Fibroblast of lung (primary cell): Measurements from ENCODE around the gene CIPC. TPM values are rescaled to one million over a fixed set of nuclear protein-coding genes. Genes with fewer than 3 reads are reported as not detected.

Experiments
- DNase-seq, 2 donors: peaks; one replicate each; pipeline versions ENCODE4 v3.0.0 to v3.0.0-alpha.2; 2010; ENCODE audit warnings: low read depth in 2 of 2
- H2AFZ ChIP-seq: 2 replicates; pipeline ENCODE4 v1.5.1; 2012; ENCODE audit warnings: low read length, control low read depth, inconsistent platforms
- H3K27ac ChIP-seq: 2 replicates; pipeline ENCODE4 v1.5.1; 2011; ENCODE audit warnings: low read length, control low read depth; ENCODE audit not compliant: insufficient read depth
- H3K27me3 ChIP-seq: 2 replicates; pipeline ENCODE4 v1.5.1; 2011; ENCODE audit warnings: mild to moderate bottlenecking, low read length; ENCODE audit not compliant: control insufficient read depth, insufficient read depth
- H3K36me3 ChIP-seq: 2 replicates; pipeline ENCODE4 v1.5.1; 2011; ENCODE audit warnings: low read length; ENCODE audit not compliant: control insufficient read depth, insufficient read depth
- H3K4me1 ChIP-seq: 2 replicates; pipeline ENCODE4 v1.5.1; 2011; ENCODE audit warnings: low read length; ENCODE audit not compliant: control insufficient read depth, insufficient read depth; ENCODE audit errors: extremely low read depth
- H3K4me2 ChIP-seq: 2 replicates; pipeline ENCODE4 v1.5.1; 2011; ENCODE audit warnings: low read length, control low read depth; ENCODE audit not compliant: insufficient read depth; ENCODE audit errors: extremely low read depth
- H3K4me3 ChIP-seq, 4 experiments: fragments of 200-600 bp in 1 of 4; sonication (generic) in 1 of 4; replicated peaks in 1 of 4; 2 replicates each; pipeline ENCODE4 v1.5.1; 2011 to 2016; ENCODE audit warnings: low read length in 4 of 4, low read depth in 3 of 4, mild to moderate bottlenecking in 3 of 4, control low read depth in 2 of 4, inconsistent platforms in 1 of 4, mixed read lengths in 1 of 4; ENCODE audit not compliant: insufficient read depth in 1 of 4; ENCODE audit errors: control extremely low read depth in 1 of 4
- H3K79me2 ChIP-seq: 2 replicates; pipeline ENCODE4 v1.5.1; 2012; ENCODE audit warnings: mild to moderate bottlenecking, low read length, inconsistent platforms; ENCODE audit not compliant: control insufficient read depth, insufficient read depth
- H3K9ac ChIP-seq: 2 replicates; pipeline ENCODE4 v1.5.1; 2011; ENCODE audit warnings: mild to moderate bottlenecking, low read length, control low read depth; ENCODE audit not compliant: insufficient read depth
- H3K9me3 ChIP-seq: 2 replicates; pipeline ENCODE4 v1.5.1; 2012; ENCODE audit warnings: low read depth, low read length; ENCODE audit not compliant: control insufficient read depth, insufficient read depth
- H4K20me1 ChIP-seq: 2 replicates; pipeline ENCODE4 v1.5.1; 2011; ENCODE audit warnings: low read length; ENCODE audit not compliant: control insufficient read depth, insufficient read depth; ENCODE audit errors: extremely low read depth
- CTCF ChIP-seq, 2 donors: IDR thresholded peaks in 1 of 2; conservative IDR thresholded peaks in 1 of 2; 1 replicate in 1 of 2; 2 replicates in 1 of 2; pipeline ENCODE4 v1.5.1; 2011 to 2012; ENCODE audit warnings: low read length in 2 of 2, control low read depth in 1 of 2, inconsistent platforms in 1 of 2, low read depth in 1 of 2, mild to moderate bottlenecking in 1 of 2
- EZH2 ChIP-seq: IDR thresholded peaks from 2 replicates; pipeline ENCODE4 v1.5.1; 2012; ENCODE audit warnings: low read length, control low read depth, mild to moderate bottlenecking; ENCODE audit errors: missing control alignments
- polyA plus RNA-seq, 2 donors: library from polyadenylated mRNA; depleted of rRNA in 1 of 2; stranded (reverse) in 1 of 2; unstranded in 1 of 2; fragments of >200 nt; gene quantifications; 2 replicates each; pipeline ENCODE4 v1.2.1, GENCODE V29; 2011 to 2012; ENCODE audit warnings: missing spikeins in 1 of 2
- total RNA-seq: library from RNA; depleted of rRNA; stranded (reverse); fragments of >200 nt; gene quantifications from 2 replicates; pipeline ENCODE4 v1.2.1, GENCODE V29; 2014

The CIPC gene
- total and polyA plus RNA-seq, 2 donors (not counting 1 experiment from before 2014, with no cell fraction given): 12.1 to 12.8 TPM

GRCh38 chr14:77139540-77140358 is 41.7 kb downstream of the CIPC start:
- no peak overlapping the region for H3K4me2 ChIP-seq
- H4K20me1 ChIP-seq: no peaks in the 10 kb centered on the region
- no peak overlapping the region for H3K9ac ChIP-seq
- peak; percentile 85 for TF ChIP-seq EZH2
- peak; percentile 30 to 34 for TF ChIP-seq CTCF (conservative IDR thresholded peaks at IDR 0.05 in 1 of 2, IDR thresholded peaks at IDR 0.05 in 1 of 2; ENCODE audit: low read depth in 1 of 2, low read length in 2 of 2)
- H3K36me3 ChIP-seq: no peaks in the 10 kb centered on the region
- DNase-seq: no peak
- no peaks in the 10 kb centered on the region for H3K9me3 ChIP-seq
- no peaks in the 10 kb centered on the region for H3K4me1 ChIP-seq
- no peaks in the 10 kb centered on the region for H3K79me2 ChIP-seq
- H3K4me3 ChIP-seq: no peak overlapping the region
- peaks cover 55% of the 10 kb centered on the region for H3K27me3 ChIP-seq
- no peak overlapping the region for H2AFZ ChIP-seq
- no peak overlapping the region for H3K27ac ChIP-seq

- Histone ChIP-seq H3K9me3 (no peaks in the 10 kb centered on the region), H2AFZ (no peak overlapping the region), H3K79me2 (no peaks in the 10 kb centered on the region), H3K4me2 (peak overlapping the region; percentile 25), H3K27ac (no peak overlapping the region), H3K27me3 (peaks cover 56% of the 10 kb centered on the region), H3K9ac (no peak overlapping the region), H3K36me3 (no peaks in the 10 kb centered on the region), H3K4me1 (no peaks in the 10 kb centered on the region), H4K20me1 (no peaks in the 10 kb centered on the region), H3K4me3 (no peak overlapping the region)
- DNase-seq: no peak
- TF ChIP-seq CTCF (conservative IDR thresholded peaks at IDR 0.05 in 1 of 2, IDR thresholded peaks at IDR 0.05 in 1 of 2; ENCODE audit: low read depth in 1 of 2, low read length in 2 of 2): no peak
- TF ChIP-seq EZH2: peak; percentile 61
Measured at GRCh38 chr14:77140359-77141213, 42.5 kb downstream of the CIPC start.
